HG02884 (cell line): Measurements from ENCODE around the gene GPR148.

ENCODE experiments used
- ATAC-seq: cut with Tn5 transposase; IDR thresholded peaks from one replicate; pipeline ENCODE4 v1.9.1; 2021; ENCODE audit warnings: mild to moderate bottlenecking, moderate library complexity; ENCODE audit not compliant: unreplicated experiment

GPR148 gene

GRCh38 chr2:130749078-130749477 is 20.2 kb downstream of the GPR148 start:
- no peak for ATAC-seq

DNA sequence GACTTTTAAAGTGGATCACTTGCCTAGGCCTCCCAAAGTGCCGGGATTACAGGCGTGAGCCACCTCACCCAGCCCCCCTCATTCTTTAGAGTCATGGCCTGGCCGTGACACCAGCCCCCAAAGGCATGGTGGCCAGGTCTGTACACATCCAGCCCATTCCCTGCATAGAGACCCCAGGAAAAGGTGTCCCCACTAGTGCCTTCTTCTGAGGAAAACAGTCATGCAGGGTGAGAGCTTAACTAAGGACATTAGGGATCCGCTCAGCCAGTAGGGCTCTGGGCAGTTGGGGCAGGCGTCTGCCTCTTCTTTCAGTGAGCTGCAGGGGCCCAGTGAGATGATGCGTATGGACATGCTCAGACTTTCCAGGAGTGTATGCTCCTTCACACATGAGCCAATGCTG is 20.8 kb downstream of the GPR148 start:
- no peak for ATAC-seq

DNA sequence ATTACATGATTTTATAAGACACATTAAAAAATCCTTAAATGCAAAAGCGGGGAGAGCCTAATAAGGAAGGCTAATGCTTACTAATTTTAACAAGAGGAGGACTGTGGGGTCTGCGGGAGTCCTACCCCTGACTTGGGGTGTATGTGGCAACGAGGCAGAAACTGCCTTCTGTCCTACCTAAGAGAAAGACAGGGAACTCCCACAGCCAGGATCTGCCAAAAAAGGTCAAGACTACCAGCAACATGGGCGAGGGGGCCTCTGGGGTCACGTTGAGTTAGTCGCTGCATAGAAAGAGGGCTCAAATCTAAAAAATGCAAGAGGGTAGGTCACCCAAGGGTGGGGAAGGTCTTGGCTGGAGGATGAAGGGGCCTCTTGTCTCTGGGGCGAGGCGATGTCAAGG is 25.9 kb downstream of the GPR148 start:
- ATAC-seq: no peak

DNA sequence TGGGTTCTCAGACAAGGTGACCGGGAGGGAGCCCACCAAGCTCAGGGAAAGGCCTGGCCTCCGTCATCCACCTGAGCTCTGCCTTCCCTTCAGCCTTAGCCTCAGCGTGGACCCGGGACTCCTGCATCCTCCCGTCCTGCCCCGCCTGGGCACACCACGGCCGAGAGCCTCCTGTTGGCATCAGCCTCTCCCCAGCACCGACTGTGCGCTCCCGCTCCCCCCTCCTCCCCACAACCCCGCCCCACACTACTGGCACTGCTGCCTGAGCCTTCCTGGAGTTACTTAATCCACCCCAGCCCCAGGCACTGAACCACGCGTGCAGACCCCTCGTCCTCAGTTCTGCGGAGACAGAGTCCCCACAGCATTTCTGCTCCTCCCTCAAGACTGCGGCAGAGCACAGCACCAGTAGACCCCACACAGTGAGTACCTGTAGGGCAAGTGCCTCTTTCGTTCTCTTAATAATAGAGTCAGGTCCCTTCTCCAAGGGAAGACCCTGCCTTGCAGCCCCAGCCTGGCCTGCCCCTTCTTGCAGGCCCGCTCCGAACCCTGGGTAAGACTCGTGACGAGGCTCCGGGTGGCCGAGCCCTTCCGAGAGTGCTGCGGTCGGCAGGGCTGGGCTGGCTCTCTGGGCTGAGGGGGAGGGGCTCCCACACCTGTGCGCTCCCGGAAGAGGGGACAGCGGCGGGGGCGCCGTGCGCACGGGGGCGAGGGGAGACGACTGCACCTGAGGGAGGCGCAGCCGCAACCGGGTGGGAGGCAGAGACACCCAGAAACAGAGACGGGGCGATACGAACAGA is 26.6 kb downstream of the GPR148 start, which contains the start of gene AMER3:
Gene AMER3 (plus strand): TSS at position 285 of the 797 bp plus-strand sequence. CDS start 6,533 bp downstream, outside the sequence.
- no peak for ATAC-seq

GRCh38 chr2:130756053-130756873 is 27.4 kb downstream of the GPR148 start:
- no peak for ATAC-seq

GRCh38 chr2:130756874-130757668 is 28.2 kb downstream of the GPR148 start:
- ATAC-seq: no peak

GRCh38 chr2:130759906-130760753 is 31.3 kb downstream of the GPR148 start:
- ATAC-seq: no peak

- ATAC-seq: no peak
Observed at GRCh38 chr2:130760754-130761751, 32.2 kb downstream of the GPR148 start.

DNA sequence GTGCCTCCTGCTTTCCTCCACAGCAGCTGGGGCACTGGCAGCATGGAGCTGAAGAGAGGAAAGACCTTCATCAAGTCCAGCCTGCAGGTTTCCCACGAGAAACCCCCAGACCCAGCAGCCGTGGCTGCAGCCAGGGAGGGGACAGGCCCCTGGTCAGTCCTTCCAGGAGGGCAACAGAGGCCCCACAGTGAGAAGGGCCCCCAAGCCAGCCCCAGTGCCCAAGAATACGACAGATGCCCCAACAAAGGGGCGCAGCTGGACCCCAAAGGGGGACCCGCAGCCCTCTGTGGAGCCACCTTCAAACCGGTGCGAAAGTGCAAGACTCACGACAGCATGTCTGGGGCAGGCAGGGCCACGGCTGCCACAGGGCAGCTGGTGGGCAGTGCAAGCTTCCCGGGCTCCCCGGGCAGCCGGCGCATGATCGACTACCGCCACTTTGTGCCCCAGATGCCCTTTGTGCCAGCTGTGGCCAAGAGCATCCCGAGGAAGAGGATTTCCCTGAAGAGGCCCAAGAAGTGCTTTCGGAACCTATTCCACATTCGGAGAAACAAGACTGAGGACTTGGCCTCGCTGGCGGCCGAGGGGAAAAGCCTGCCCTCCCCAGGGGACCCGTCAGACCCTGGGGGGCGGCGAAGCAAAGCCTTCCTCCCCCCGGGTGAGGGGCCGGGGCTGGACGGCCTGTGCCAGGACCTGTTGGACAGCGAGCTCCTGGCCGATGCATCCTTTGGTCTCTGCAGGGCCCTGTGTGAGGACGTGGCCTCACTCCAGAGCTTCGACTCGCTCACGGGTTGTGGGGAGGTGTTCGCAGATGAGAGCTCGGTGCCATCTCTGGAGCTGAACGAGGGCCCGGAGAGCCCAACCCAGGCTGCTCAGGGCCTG is 33.4 kb downstream of the GPR148 start:
- no peak for ATAC-seq

DNA sequence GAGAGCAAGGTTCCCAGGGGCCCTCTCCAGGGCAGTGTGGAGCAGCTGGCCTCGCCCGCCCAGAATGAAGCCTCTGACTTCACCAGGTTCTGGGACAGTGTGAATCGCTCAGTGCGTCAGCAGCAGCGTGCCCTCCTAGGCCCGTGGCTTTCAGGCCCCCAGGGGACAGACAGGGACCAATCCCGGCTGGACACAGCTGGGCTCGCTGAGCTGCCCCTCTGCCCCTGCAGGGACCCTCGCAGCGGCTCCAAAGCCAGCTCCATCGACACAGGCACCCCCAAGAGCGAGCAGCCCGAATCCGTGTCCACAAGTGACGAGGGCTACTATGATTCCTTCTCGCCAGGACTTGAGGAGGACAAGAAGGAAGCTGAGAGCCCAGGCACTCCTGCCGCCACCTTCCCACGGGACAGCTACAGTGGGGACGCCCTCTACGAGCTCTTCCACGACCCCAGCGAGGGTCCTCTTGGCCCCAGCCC is 34.1 kb downstream of the GPR148 start:
- no peak for ATAC-seq

DNA sequence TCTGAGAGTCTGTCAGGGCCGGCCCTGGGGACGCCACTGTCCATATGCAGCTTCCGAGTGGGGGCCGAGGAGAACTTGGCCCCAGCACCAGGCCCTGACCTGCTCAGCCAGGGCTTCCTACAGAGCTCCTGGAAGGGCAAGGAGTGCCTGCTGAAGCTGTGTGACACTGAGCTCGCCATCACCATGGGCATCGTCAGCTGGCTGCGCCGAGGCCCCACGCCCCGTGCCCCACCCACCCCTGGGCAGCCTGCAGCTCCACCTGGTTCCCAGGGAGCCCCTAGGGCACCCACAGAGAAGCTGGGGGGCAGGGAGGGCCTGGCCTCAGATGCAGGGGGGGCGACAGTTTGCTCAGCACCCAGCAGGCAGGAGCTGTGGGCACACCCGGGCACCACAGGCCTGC is 34.5 kb downstream of the GPR148 start:
- no peak for ATAC-seq

- no peak for ATAC-seq
Observed at GRCh38 chr2:130764035-130764820, 35.4 kb downstream of the GPR148 start.

GRCh38 chr2:130764821-130765115 is 35.9 kb downstream of the GPR148 start:
- no peak for ATAC-seq

DNA sequence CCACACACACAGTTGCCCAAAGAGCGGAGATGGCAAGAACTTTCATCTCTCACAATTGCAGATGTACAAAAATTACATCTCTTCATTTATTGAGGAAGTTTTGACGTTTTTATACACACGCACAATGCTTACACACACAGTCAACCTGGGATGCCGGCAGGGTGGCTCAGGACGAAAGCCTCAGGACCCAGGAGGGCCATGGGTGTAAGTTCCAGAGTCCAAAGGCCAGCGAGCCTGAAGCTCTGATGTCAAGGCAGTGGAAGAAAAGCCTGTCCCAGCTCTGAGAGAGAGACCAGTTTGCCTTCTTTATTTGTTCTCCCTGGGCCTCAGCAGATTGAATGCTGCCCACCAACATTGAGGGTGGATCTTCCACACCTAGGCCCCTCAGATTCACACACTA is 36.6 kb downstream of the GPR148 start:
- ATAC-seq: no peak

- ATAC-seq: no peak
Observed at GRCh38 chr2:130766037-130766436, 37.2 kb downstream of the GPR148 start.

DNA sequence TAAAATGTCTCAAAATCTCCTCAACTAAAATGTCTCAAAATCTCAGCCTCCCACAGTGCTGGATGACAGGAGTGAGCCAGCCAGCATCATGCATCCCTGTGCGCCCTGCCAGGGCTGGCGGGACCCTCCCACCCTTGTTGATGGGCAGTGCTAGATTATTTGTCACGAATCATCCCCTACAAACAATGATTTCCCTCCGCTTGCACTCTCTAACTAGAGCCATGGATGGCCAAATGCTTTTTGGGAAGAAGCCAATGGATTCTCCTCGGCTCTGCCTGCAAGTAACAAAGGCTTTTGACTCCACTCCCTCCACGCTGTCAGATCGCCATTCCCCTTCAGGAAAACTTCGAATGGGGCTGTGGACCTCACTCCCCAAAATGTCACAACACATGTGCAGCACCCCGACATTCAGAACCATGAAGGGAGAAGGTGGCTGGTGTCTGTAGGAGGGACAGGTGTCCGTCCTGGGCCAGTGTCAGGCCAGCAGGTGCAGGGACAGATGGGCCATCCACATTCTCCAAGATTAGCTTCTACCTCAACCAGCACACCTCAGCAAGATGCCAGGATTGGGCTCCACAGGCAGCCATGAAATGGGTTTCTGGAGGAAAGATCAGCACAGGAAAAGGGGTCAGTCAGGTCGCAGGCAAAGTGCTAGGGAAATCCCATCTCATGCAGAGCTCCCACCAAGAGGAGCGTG is 38.0 kb downstream of the GPR148 start:
- ATAC-seq: no peak

DNA sequence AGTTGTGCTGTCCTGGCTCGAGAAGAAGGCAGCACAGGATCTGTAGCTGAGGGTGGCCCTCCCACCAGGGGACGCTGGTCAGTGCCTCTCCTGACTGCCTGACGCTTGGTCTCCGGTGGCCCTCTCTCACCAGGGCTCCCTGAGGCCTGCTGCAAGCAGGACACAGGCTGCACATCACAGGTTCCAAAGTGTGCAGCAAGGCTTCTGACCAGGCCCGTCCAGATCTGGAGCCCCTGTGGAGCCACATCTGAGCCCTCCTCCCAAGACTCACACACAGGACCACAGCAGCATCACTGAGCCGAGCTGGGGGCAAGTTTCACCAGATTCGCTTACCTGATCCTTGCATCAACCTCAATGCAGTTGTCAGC is 38.5 kb downstream of the GPR148 start:
- no peak for ATAC-seq
